Raji (cell line): ENCODE results near the gene PACS1.

Experiments used
- POLR2A ChIP-seq: IDR thresholded peaks from 2 replicates; pipeline ENCODE4 v1.6.1; 2011; ENCODE audit warnings: low read depth, low read length, control low read depth; ENCODE audit not compliant: insufficient read depth

The PACS1 gene

DNA sequence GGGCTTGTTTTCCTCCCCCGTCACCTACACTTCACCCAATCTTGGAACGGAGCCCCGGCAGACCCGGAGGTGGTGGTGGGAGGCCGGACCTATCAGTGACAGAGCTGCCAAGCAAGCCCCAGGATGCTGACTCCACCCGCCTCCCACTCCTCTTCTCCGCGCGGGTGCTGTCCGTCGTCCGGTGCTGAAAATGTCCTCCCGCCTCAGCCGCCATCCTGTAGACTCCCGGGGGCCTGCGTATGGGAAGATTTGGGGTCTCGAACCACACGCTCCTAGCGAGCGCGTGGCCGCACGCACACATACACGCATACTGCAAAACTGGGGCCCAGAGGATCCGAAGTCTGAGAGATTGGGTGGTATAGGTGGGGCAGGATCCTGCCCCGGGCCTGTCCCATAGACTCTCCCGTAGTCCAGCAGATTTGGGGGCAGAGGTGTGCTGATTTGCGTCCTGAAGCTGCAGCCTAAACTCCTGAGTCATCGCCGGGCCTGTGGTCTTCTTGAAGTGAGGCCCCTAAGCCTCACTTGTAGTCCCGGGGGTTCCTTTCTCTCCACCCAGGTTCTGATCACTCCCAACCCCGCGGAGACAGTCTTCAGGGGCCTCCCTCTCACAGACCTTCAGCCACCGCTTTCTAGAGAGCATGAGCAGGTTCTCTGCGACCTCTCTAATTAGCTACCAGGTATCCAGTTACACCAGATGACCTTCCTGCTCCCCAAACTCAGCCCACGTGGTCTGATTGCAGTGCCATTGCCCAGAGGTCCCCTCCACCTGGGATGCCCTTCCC lies 219.7 kb downstream of the PACS1 start:
- no peak for TF ChIP-seq POLR2A

- no peak for TF ChIP-seq POLR2A
Observed at GRCh38 chr11:66290330-66290621, 220.2 kb downstream of the PACS1 start.

- TF ChIP-seq POLR2A: no peak
Observed at GRCh38 chr11:66291303-66291705, 221.2 kb downstream of the PACS1 start.

DNA sequence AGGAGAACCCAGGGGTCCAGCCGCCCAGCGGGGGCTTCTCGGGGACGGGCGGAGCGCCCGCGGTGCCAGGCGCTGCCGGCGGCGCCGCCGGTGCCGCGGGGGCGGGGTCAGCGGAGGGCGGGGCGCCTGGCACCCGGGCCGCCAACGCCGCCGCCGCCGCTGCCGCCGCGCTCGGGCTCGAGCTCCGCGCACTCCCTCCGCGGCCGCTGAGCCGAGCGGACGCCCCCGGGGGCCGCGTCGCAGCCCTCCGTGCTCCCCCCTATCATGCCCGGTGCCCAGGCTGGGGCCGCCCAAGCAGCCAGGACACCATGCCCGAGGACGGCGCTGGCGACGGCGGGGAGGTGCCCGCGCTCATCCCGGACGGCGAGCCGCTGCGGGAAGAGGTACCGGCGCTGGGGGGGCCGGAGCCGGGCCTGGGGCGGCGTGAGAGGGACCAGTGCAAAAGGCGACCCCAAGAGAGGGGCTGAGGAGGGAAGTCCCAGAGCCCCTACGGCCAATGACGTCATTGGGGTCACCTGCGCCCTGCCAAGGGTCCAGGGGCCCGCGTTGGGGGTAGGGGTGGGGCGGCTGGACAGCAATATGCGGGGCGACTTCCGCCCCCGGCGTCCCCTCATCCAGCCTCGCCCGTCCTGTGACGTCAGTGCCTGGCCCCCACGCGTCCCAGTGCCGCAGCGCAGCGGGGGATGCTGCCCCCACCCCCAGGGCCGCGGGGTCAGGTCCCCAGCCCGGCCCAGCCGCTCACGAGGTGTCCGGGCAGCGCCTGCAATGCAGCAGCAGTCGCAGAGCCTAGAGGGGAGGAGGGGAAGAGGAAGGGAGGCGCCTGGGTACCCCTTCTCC lies 221.9 kb downstream of the PACS1 start, which contains the start of gene TMEM151A:
TMEM151A (plus strand) TSS at position 189 of the 837 bp plus-strand sequence; CDS start at position 309, 120 bp downstream.
- no peak for TF ChIP-seq POLR2A

DNA sequence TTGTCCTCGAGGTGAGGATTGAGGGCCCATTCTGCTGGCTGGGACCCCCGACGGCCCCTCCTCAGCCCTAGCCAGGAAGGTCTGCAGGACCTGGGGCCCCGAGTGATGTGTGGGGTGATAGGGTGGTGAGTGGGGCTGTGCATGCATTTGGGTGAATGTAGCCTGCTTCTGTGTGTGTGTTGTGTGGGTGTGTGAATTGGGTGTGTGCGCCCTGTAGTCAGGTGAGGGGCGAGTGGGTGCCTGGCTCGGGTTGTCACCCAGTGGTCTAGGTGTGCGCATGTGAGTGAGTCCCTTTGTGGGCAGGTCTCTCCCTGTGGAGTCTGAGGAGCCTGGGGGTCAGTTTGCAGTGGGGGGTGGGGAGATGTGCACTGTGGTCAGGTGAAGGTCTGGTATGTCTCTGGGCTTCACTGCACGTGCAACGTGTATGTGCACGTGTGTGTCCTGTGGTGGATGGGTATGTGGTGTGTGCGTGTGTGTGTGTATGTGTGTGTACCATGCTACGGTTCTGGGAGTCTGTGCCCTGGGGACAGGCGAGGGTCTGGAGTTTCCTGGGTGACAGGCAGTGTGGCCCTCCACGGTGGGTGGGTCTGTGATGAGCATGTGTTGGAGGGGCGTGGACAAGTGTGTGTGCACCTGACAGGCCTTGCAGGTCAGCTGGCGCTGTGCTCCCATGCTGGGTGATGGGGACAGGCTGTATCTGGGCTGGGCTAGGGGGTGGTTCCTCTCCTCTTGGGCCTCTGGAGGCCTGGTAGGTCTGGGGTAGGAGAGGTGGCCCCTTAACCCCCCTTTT lies 222.7 kb downstream of the PACS1 start:
- no peak for TF ChIP-seq POLR2A

DNA sequence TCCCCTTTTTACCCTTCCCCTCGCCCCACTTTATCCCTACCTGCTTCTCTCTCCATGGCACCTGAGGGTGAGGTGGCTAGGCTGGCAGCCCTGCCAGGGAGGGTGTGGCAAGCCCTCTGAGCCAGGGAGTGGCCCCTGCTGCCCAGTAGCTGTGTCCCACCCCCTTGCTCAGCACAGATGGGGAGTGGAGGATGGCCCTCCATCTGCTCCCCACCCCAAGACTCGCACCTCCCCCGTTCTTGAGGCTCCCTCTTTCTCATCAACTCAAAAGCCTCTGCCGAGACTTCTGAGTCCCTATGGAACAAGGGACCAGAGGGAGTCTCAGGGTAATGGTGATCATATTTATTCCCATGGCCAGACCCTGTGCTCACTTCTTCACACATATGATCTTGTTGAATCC lies 223.3 kb downstream of the PACS1 start:
- no peak for TF ChIP-seq POLR2A

DNA sequence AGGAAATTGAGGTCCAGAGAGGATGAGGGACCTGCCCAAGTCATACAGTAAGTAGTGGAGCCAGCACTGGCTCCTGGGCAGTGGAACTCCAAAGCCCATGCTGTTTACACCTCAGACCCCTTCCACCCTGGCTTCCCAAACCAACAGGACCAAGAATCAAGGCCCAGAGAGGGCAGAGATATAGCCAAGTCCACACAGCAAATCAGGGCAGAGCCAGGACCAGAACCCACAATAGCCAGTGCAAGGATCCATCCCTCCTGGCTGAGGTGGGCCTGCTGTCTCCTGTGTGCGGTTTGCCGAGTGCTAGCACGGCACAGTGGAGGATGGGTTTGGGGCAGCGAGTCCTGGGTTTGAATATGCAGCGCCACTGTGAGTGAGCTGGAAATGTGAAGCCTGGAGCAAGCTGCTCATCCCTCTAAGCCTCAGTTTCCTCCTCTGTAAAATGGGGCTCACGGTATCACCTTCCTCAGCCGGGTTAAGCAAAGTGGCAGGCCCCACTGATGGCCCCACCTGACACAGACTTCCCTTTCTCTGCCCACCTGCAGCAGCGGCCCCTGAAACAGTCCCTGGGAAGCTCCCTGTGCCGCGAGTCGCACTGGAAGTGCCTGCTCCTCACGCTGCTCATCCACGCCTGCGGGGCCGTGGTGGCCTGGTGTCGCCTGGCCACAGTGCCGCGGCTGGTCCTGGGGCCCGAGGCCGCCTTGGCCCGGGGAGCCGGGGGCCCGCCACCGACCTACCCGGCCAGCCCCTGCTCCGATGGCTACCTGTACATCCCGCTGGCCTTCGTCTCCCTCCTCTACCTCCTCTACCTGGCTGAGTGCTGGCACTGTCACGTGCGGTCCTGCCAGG lies 223.9 kb downstream of the PACS1 start:
- TF ChIP-seq POLR2A: no peak
